ENCODE data around the gene FAM50A. TPM values are rescaled to one million over a fixed set of nuclear protein-coding genes. Genes with fewer than 3 reads are reported as not detected.

Gene FAM50A
- total and polyA plus RNA-seq, 4 donors = 10.9 to 25.1 (median 14.0) TPM

GRCh38 chrX:154448484-154448883 is 4.5 kb downstream of the FAM50A start:
- Histone ChIP-seq H3K4me3 (ENCODE audit: low read depth in 1 of 3, low read length in 3 of 3) (no peak overlapping the region), H3K27me3 (ENCODE audit: control insufficient read depth in 4 of 4, insufficient read depth in 4 of 4, low read length in 3 of 4) (no peaks in the 10 kb centered on the region), H3K36me3 (ENCODE audit: control insufficient read depth in 4 of 4, insufficient read depth in 3 of 4, low read depth in 1 of 4, low read length in 3 of 4) (peaks cover 0 to 24% (median 8%) of the 10 kb centered on the region in 4 donors), H3K4me1 (ENCODE audit: control insufficient read depth in 4 of 4, insufficient read depth in 4 of 4, low read length in 3 of 4) (peaks cover 4 to 11% (median 8%) of the 10 kb centered on the region in 4 donors), H3K27ac (ENCODE audit: low read depth in 1 of 2, low read length in 2 of 2) (no peak overlapping the region), H3K9ac (ENCODE audit: low read depth in 1 of 2, low read length in 2 of 2) (no peak overlapping the region), H3K9me3 (ENCODE audit: control insufficient read depth in 4 of 4, low read length in 3 of 4) (no peaks in the 10 kb centered on the region)
- WGBS = 95% methylated on average over 14 of the region's 14 CpGs
- no peak for DNase-seq (ENCODE audit: low spot score)
- TF ChIP-seq ZBTB33 (IDR thresholded peaks at IDR 0.05) = no peak
- TF ChIP-seq RXRA (IDR thresholded peaks at IDR 0.05) = no peak
- no peak for TF ChIP-seq MAX (IDR thresholded peaks at IDR 0.05)
- no peak for TF ChIP-seq EGR1 (IDR thresholded peaks at IDR 0.05; ENCODE audit: low read depth in 2 of 2)
- TF ChIP-seq JUND (IDR thresholded peaks at IDR 0.05) = no peak

GRCh38 chrX:154449618-154450017 is 5.7 kb downstream of the FAM50A start:
- no peak overlapping the region for H3K4me3 ChIP-seq (ENCODE audit: low read depth in 1 of 3, low read length in 3 of 3)
- H3K9ac ChIP-seq (ENCODE audit: low read depth in 1 of 2, low read length in 2 of 2) = no peak overlapping the region
- H3K9me3 ChIP-seq (ENCODE audit: control insufficient read depth in 4 of 4, low read length in 3 of 4) = no peaks in the 10 kb centered on the region
- H3K27me3 ChIP-seq (ENCODE audit: control insufficient read depth in 4 of 4, insufficient read depth in 4 of 4, low read length in 3 of 4) = no peaks in the 10 kb centered on the region
- peaks cover 0 to 24% (median 8%) of the 10 kb centered on the region in 4 donors for H3K36me3 ChIP-seq (ENCODE audit: control insufficient read depth in 4 of 4, insufficient read depth in 3 of 4, low read depth in 1 of 4, low read length in 3 of 4)
- TF ChIP-seq HNF4A (conservative IDR thresholded peaks at IDR 0.05) = no peak
- no peak for TF ChIP-seq FOXA1 (IDR thresholded peaks at IDR 0.05)
- no peak for TF ChIP-seq NR2F2 (IDR thresholded peaks at IDR 0.05)
- TF ChIP-seq FOXA2 (IDR thresholded peaks at IDR 0.05) = no peak
- TF ChIP-seq TAF1 (conservative IDR thresholded peaks at IDR 0.05) = no peak
- no peak for TF ChIP-seq RAD21 (IDR thresholded peaks at IDR 0.05)
- TF ChIP-seq HNF4G (IDR thresholded peaks at IDR 0.05) = no peak
- TF ChIP-seq CTCF (IDR thresholded peaks at IDR 0.05; ENCODE audit: low read depth, low read length, missing input control) = no peak
- no peak overlapping the region for H3K27ac ChIP-seq (ENCODE audit: low read depth in 1 of 2, low read length in 2 of 2)
- WGBS = 97% methylated on average over 18 of the region's 18 CpGs
- peaks cover 4 to 9% (median 5%) of the 10 kb centered on the region in 4 donors for H3K4me1 ChIP-seq (ENCODE audit: control insufficient read depth in 4 of 4, insufficient read depth in 4 of 4, low read length in 3 of 4)
- no peak for DNase-seq (ENCODE audit: low spot score)

- Histone ChIP-seq H3K27me3 (ENCODE audit: control insufficient read depth in 4 of 4, insufficient read depth in 4 of 4, low read length in 3 of 4) (no peaks in the 10 kb centered on the region), H3K27ac (ENCODE audit: low read depth in 1 of 2, low read length in 2 of 2) (no peak overlapping the region), H3K9me3 (ENCODE audit: control insufficient read depth in 4 of 4, low read length in 3 of 4) (no peaks in the 10 kb centered on the region), H3K4me1 (ENCODE audit: control insufficient read depth in 4 of 4, insufficient read depth in 4 of 4, low read length in 3 of 4) (peaks cover 0 to 2% (median 0%) of the 10 kb centered on the region in 4 donors), H3K36me3 (ENCODE audit: control insufficient read depth in 4 of 4, insufficient read depth in 3 of 4, low read depth in 1 of 4, low read length in 3 of 4) (peaks cover 0 to 24% (median 8%) of the 10 kb centered on the region in 4 donors), H3K9ac (ENCODE audit: low read depth in 1 of 2, low read length in 2 of 2) (no peak overlapping the region), H3K4me3 (ENCODE audit: low read depth in 1 of 3, low read length in 3 of 3) (no peak overlapping the region)
- no peak for TF ChIP-seq SP1 (IDR thresholded peaks at IDR 0.05)
- WGBS = 96% methylated on average over 17 of the region's 17 CpGs
- DNase-seq (ENCODE audit: low spot score) = no peak
These were observed 6.4 kb downstream of the FAM50A start for GRCh38 chrX:154450312-154450711.

All from liver (tissue), 9 donors.